HL-60/S4 treated with retinoic acid at 250 ng/mL for 4 days and 3 days (cell line): ENCODE measurements around the gene METTL25B.

ENCODE experiments used
- in situ Hi-C: fragments of 300-500 bp; cut with MboI; formaldehyde crosslinking; loops from 2 replicates; pipeline ENCODE4 v1.7.0; 2022; ENCODE audit warnings: low sequenced_read_pairs

The METTL25B gene

DNA sequence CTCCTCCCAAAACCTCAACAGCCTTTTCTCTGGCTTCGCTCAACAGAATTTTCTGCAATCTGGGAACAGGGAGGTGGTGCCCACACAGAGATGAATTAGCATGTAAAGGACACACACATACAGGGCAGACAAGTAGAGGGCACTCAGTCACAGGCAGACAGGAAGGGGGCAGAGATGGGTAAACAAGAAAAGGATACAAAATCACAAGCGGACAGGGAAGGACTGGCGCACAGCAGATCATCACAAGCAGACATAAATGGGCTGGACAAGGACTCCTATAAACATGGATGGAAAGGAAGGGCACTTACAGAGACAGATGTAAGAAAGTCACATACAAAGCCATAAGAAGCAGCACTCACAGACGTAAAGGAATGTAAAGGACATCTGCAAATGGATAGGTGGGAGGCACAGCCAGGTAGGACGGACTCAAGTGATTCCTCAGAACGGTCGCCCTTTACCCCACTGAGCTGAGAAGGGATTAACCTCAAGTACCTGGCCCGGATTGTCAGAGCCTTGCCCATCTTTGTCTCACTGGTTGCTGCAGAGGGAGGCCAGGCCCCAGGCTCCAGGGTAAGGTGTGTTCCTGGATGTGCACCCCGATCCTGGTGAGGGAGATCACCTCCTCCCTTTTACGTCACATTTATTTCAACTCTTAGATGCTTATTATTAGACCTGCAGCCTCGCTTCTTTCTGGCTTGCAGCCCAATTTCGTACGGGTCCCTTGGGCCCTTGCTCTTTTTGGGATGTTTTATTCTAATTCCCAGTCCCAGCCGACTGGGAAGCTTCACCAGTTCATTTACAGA, 38.2 kb downstream of the METTL25B start:
- in situ Hi-C loops, result no loop called here

DNA sequence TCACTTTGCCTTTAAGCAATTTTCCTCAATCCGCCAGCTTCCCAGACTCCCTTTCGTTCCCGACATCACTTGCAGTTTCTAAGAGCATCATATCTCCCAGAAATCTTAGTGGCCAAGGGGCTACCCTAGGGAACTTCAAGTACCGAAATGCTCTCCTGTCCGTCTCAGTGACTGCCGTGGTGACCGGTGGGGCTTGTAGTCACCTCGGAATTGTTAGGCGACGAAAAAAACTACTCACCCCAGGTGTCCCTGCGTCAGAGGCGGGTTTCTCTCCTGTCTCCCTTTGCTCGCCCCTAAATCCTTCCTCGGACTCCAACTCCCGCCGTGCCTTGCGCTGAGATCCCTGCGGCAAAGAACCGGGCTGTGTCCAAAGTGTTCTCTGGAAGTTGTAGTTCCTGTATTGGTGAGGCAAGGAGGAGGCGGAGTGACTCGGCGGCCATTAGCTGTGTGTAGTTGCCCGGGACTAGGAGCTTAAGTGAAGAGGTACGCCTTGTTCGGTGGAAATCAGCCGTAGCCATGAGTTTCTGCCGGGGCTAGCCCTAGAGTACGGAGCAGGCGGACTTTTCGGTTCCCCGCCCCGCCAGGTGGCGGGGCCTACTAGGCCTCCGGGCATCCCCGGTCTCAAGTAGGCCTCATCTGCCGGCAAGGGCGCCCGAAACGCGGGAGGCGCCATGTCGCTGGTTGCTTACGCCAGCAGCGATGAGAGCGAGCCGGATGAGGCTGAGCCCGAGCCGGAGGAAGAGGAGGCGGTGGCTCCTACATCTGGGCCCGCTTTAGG, 39.0 kb downstream of the METTL25B start, which contains the start of gene PRCC:
Gene PRCC, plus strand, starts transcription at position 435 of the 778 bp plus-strand sequence. Its CDS starts 237 bp downstream, at position 672.
- in situ Hi-C loops, result no loop called here

DNA sequence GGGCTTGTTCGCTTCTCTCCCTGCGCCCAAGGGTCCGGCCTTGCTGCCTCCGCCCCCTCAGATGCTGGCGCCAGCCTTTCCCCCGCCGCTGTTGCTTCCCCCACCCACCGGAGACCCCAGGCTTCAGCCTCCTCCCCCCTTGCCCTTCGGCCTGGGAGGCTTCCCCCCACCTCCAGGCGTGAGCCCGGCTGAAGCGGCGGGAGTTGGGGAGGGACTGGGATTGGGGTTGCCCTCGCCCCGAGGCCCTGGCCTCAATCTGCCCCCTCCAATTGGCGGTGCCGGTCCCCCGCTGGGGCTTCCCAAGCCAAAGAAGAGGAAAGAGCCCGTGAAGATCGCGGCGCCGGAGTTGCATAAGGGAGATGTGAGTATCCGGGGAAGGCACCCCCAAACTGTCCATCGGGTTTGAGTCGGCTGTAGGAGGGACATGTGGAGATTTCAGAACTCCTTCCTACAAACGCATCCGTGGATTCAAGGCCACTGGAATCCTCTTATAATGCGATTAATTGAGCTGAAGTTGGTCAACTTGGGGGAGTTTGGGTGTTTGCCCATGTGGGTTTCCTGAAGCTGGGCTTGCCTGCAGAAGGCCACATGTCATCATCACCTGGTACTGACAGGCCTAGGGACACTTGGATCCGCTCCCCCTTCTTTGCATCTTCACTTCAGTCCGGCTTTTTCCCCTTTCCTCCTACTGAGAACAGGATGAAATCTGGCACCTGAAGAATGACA, 39.8 kb downstream of the METTL25B start:
- in situ Hi-C loops, result no loop called here

DNA sequence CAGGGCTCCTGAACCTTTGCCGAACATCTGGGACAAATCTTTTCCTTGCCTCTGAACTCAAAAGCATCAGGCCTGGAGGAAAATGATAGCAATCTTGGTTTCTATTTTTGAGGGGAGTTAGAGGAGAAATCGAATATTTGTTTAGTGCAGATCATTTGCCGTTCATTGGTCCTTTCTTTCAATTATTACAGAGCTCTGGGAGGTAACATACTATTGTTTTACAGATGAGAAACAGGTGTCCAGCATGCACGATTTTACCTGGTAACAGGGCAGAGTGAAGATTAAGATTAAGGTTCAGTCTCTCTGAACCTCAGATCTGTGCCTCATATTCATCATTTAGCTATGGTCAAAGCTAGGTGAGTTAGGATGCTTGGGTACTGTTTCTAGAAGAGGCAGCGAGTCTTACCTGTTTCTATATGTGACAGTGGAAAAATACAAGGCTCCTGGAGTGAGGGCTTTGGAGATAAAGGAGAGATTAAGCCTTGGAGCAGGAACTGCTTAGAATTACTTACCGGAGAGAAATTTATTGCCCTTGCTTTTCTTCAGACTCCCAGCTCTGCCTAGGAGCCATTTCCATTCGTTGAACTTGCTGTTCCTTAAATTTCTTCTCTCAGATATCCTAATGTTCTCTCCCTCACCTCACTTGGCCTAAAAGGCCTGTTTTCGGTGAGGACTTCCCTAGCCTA, 40.5 kb downstream of the METTL25B start:
- in situ Hi-C loops, result no loop called here

DNA sequence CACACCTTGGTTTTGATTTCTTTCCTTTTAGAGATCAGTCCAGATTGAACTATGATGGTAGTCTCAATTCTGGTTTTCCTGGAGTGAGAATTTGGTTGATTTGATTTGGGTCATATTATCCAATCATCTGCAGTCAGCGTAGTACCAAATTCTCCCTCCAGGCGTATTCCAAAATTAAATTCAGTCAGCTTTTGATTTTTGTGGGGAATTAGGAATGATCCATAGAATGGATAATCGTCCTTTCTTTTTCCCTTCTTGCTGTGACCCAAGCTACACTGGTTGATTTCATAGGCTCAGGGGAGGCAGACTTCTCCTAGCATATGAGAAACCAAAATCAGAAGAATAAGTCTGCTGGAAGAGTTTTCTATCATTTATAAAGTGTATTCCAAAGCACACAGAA, 44.0 kb downstream of the METTL25B start:
- in situ Hi-C loops, result no loop called here

DNA sequence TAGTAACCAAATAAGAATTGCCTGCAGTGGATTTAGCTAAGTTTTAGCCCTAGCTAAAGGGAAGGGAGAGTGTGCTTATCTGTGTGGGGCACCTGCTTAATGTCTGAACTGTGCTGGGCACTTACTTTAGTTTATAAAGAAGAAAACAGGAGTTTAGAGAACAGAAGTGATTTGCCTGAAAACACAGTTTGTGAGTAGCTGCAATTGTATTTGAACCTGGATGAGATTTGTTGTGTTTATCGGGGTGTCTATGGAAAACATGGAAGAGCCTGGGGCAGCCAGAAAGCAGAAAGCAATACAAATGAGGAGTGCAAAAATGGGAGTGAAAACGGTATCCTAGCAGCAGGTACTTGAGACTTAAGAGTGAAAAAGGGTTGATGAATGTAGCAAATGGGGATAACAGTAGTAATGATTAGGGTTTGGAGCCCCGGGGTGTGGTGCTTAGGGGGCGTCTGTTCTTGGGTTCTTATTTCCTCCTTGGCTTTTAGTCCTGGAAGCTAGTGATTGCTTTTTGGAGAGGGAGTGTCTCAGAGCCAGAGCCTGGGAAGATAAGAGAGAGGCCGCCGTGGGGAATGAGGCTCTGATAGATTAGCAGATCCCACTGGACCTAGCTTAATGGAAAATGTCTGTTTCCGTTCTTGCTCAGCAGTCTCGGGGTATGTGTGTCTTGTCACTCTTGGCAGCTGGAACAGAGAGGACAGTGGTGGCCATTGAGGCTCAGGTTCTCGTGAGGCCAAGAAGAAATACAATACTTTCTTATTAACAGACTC, 44.6 kb downstream of the METTL25B start:
- in situ Hi-C loops, result no loop called here

DNA sequence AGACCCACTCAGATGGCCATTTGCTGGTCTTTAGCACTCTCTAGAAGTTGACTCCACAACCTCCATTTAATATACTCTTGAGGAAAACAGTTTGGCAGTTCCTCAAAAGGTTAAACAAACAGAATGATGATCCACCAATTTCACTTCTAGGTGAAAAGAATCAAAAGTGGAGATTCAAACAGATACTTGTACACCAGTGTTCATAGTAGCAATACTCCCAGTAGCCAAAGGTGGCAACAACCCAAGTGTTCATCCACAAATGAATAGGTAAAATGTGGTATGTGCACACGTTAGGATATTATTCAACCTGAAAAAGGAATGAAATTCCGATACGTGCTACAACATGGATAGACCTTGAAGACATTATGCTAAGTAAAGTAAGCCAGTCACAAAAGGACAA, 45.3 kb downstream of the METTL25B start:
- in situ Hi-C loops, result no loop called here

DNA sequence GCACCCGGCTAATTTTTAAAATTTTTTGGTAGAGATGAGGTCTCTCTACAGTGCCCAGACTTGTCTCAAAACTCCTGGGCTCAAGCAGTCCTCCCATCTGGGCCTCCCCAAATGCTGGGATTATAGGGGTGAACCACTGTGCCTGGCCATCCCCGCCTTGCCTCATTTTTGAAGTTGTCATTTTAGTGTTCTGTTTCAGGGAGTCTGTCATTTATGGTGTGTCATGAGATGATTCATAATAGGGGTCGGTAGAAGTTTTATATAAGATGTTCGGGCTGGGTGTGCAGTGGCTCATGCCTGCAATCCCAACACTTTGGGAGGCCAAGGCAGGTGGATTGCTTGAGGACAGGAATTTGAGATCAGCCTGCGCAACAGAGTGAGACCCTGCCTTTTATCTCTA, 47.5 kb downstream of the METTL25B start:
- in situ Hi-C loops, result no loop called here

DNA sequence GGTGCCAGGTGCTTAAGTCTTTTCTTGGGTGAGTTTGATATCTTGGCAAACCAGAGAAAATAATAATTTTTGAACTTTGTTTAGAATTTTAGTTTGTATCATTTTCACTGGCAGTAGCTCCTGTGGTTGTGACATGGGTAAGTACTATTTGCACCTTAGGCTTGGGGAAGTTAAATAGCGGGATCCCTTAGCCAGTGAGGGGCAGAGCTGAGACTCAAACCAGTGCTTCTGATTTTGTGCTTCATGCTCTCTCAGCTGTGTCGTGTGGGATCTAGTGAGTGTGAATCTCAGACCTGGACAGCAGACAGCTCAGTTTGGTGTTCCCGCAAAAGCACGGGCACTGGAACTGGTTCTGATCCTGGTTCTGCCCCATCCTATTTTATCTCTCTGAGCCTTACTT, 48.7 kb downstream of the METTL25B start:
- in situ Hi-C loops, result no loop called here

DNA sequence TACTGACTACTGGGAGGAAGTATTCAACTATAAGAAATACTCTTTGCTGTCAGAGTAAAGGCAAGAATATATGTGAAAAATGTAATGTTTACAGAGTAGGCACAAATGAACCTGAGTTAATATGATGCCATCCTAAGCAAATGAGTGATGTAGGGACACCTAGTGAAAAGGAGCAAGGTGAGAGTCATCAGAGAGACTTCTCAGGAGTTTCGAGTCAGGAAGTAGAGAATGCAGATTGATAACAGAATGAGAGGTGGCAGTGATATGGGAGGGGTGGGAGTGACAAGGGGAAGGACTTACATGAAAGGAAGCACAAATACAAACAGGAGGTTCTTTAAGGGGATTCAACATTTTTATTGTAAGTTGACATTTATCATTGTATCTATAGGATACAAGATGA, 49.3 kb downstream of the METTL25B start:
- in situ Hi-C loops, result no loop called here

DNA sequence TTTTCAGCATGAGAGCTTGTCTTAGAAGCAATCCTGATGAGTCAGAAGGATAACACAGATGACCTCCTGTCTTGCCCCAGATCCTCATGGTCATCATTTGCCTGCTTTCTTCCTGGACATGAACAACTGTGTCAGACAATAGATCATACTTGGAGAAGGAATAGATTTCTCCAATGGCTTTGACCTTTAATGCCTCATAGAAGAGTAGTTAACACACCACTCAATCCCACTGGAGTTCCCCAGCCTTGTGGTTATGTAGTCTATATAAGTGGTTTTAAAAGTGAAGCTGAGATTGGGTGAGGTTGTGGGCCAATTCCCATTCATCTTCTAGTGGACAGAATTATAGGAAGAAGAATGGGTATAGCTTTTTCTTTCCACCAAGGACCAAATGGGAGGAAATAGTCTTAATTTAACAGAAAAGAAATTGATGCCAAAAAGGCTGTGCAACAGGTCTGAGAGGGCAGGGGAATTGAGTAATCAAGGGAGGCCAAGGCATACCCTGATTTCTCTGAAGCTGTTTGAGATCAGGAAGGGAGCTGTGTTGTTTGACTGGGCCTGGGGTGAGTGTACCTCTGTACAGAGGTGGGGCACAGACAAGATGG, 53.4 kb downstream of the METTL25B start:
- in situ Hi-C loops, result no loop called here

DNA sequence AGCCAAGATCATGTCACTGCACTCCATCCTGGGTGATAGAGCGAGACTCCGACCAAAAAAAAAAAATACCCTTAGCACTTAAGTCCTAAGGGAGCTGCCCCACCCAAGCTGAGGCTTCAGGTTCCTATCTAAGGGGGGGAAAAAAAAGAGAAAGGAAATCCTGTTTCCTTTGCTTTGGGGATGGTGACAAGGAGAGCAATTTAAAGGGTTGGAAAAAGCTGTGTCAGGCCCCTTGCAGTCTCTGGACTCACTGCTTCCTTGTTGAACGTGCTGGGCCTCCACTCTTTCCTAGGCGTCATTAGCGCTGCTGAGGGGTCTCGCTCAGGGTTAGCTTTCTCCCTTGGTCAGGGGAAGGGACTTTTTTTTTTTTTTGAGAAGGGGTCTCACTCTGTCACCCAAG, 57.2 kb downstream of the METTL25B start:
- in situ Hi-C loops, result no loop called here
